BE2C (cell line): ENCODE measurements around the gene GJD2.

Source experiments
- DNase-seq: peaks from one replicate; pipeline ENCODE4 v3.0.0-alpha.2; 2020
- H3K27me3 ChIP-seq: fragments of 250-450 bp; sonication (Bioruptor Pico); 2 replicates; pipeline ENCODE4 v1.5.1; 2020; ENCODE audit warnings: mild to moderate bottlenecking
- H3K36me3 ChIP-seq: fragments of 250-450 bp; sonication (Bioruptor Pico); 2 replicates; pipeline ENCODE4 v1.5.1; 2020; ENCODE audit warnings: mild to moderate bottlenecking
- H3K4me1 ChIP-seq: fragments of 250-450 bp; sonication (Bioruptor Pico); 2 replicates; pipeline ENCODE4 v1.5.1; 2020
- H3K4me3 ChIP-seq: 2 replicates; pipeline ENCODE4 v1.5.1; 2011; ENCODE audit warnings: low read depth, low read length
- H3K9me3 ChIP-seq: fragments of 250-450 bp; sonication (Bioruptor Pico); 2 replicates; pipeline ENCODE4 v1.5.1; 2020
- TF ChIP-seq, protein P1 (sequence below): IDR thresholded peaks from 2 replicates; pipeline ENCODE4 v1.5.1; 2012; ENCODE audit warnings: mild to moderate bottlenecking, low read depth, low read length

GJD2 gene

DNA sequence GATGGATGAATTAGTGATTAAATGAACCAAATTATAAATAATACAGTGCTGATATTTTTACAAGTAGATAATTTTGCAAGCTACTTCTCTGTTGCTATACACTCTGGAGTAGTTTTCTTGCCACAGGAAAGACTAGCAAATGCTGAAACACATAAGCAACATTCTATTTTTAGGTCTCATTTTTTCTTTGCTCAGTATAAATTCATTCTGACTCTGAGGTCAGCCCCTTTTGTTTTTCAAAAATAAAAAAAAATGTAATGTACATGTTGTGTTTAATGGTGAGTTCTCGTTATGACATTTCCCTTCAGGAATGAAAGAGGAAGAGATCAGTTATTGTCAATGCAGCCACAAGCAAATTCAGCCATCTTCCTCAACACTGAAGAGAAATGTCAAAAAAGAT is 24.9 kb downstream of the GJD2 start:
- H3K9me3 ChIP-seq, result no peaks in the 10 kb centered on the region
- no peak overlapping the region for H3K4me3 ChIP-seq
- no peaks in the 10 kb centered on the region for H3K4me1 ChIP-seq
- TF ChIP-seq, protein P1, sequence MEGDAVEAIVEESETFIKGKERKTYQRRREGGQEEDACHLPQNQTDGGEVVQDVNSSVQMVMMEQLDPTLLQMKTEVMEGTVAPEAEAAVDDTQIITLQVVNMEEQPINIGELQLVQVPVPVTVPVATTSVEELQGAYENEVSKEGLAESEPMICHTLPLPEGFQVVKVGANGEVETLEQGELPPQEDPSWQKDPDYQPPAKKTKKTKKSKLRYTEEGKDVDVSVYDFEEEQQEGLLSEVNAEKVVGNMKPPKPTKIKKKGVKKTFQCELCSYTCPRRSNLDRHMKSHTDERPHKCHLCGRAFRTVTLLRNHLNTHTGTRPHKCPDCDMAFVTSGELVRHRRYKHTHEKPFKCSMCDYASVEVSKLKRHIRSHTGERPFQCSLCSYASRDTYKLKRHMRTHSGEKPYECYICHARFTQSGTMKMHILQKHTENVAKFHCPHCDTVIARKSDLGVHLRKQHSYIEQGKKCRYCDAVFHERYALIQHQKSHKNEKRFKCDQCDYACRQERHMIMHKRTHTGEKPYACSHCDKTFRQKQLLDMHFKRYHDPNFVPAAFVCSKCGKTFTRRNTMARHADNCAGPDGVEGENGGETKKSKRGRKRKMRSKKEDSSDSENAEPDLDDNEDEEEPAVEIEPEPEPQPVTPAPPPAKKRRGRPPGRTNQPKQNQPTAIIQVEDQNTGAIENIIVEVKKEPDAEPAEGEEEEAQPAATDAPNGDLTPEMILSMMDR, result no peak
- DNase-seq, result no peak
- H3K36me3 ChIP-seq, result no peaks in the 10 kb centered on the region
- H3K27me3 ChIP-seq, result no peaks in the 10 kb centered on the region

DNA sequence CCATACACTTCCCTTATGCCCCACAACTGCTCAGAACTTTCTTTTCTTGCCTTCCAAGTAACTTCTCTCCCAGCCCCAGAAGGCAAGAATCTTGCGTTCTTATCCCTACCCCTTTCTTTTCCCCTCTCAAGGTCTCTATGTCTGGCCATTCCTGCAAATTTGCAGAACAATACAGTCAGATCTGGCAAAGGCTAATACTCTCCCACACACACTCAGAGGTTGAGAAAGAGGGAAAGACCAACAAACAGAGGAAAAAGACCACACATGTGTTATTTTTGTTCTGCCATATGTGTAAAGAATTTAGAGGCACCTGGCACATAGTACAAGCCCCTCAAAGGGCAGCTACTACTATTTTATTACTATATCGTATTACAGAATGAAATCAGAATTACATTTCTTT is 25.7 kb downstream of the GJD2 start:
- Histone ChIP-seq H3K9me3 (no peaks in the 10 kb centered on the region), H3K36me3 (no peaks in the 10 kb centered on the region), H3K4me3 (no peak overlapping the region), H3K4me1 (no peaks in the 10 kb centered on the region), H3K27me3 (no peaks in the 10 kb centered on the region)
- TF ChIP-seq, protein P1, result no peak
- no peak for DNase-seq

DNA sequence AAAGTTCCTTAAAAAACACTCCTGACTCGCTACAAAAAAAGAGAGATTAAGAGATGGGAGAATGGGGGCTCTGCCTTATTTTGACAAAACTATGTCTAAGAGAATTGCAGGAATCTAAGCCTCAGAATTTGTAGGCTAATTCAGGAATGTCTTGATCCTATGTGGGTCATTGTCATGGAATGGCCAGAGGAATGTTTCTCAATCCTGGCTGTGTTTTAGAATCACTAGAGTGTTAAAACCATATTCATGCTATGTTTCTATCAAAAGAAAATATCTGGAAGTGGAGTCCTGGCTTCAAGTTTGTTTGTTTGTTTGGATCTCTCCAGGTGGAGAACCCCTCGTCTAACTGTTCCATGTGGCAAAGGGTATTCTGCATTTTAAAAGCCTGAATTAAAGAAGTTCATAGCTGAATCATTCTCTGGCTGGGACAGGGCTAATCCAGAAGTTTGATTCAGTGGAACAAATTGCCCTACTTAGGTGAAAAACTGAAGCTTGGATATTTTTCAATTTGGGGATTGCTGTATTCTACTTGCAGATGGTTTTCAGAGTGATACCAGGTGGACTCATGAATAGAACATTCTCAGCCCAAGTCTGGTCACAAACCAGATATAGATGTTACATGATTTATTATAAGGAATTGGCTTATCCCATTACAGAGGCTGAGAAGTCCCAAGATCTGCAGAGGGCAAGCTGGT is 28.2 kb downstream of the GJD2 start:
- Histone ChIP-seq H3K4me1 (peaks cover 7% of the 10 kb centered on the region), H3K4me3 (no peak overlapping the region), H3K27me3 (no peaks in the 10 kb centered on the region), H3K36me3 (no peaks in the 10 kb centered on the region), H3K9me3 (no peaks in the 10 kb centered on the region)
- DNase-seq, result no peak
- TF ChIP-seq, protein P1, result no peak

DNA sequence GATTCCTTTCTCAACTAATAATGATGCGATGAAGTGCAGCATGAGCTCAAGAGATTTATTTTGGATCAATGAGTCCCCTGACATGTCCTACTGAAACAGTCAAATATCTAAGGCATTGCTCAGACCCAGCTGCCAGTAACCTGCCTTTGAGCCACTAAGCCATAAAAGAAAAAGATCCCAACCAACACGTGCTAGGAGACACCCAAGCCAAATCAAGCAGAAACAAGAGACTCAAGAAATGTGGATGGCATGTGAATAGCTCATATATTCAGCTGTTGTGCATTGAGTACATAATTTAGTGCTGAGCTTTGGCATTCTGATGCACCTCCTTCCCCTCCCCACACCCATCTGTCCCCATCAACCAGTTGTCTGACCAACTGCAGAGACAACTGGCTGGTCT is 29.2 kb downstream of the GJD2 start:
- Histone ChIP-seq H3K9me3 (no peaks in the 10 kb centered on the region), H3K36me3 (no peaks in the 10 kb centered on the region), H3K4me3 (no peak overlapping the region), H3K27me3 (no peaks in the 10 kb centered on the region), H3K4me1 (peaks cover 11% of the 10 kb centered on the region)
- no peak for DNase-seq
- TF ChIP-seq, protein P1, result no peak

DNA sequence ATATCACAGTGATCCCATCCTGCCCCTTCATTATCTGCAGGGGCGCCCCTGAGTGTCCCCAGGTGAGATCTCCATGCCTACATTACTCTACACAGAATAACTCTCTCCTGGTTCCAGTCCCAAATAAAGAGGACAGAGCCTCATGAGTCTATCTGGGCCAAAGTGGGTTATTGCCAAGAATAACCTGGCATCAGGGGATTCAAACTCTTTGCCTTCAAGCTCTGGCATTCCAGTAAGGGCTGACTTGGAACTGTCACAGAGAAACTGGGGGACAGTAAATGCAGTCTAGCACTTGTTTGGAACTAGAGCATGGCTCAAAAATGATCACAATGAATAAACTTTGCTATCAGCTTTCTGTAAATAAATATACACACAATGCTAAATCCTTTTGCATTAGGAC is 30.3 kb downstream of the GJD2 start:
- H3K27me3 ChIP-seq, result no peaks in the 10 kb centered on the region
- H3K9me3 ChIP-seq, result no peaks in the 10 kb centered on the region
- no peak overlapping the region for H3K4me3 ChIP-seq
- no peak for DNase-seq
- peaks cover 11% of the 10 kb centered on the region for H3K4me1 ChIP-seq
- H3K36me3 ChIP-seq, result no peaks in the 10 kb centered on the region
- TF ChIP-seq, protein P1, result no peak

DNA sequence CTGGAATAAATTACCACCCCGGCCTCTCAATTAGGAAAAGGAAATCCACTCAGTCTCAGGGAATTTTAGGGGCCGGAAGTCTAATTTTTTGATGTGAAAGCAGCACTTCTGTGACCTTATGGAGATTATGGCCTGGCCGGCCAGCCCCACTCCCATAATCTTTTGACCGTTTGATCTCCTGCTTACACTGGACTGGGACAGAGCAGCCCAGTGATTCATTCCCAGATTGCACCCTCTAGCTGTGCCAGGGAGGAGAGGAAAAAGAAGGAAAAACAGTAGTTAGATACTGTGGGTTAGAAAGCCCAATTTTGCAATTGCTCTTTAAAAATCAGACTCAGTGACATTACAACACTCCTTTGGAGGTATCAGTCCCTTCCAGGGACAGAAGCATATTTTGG is 32.4 kb downstream of the GJD2 start:
- H3K36me3 ChIP-seq, result no peaks in the 10 kb centered on the region
- H3K9me3 ChIP-seq, result no peaks in the 10 kb centered on the region
- peaks cover 14% of the 10 kb centered on the region for H3K4me1 ChIP-seq
- TF ChIP-seq, protein P1, result peak; percentile 30; the same call in 1 of the 2 replicates
- DNase-seq, result peak; percentile 35
- H3K27me3 ChIP-seq, result no peaks in the 10 kb centered on the region
- H3K4me3 ChIP-seq, result peak overlapping the region; percentile 44
